K562 (cell line): ENCODE data around the gene LRRC4C. TPM values are rescaled to one million over a fixed set of nuclear protein-coding genes. Genes with fewer than 3 reads are reported as not detected.

Experiments
- ATAC-seq: fragments of 200-7000 bp; cut with Tn5 transposase; 3 replicates; pipeline ENCODE4 v1.9.1; 2020; ENCODE audit warnings: moderate library complexity
- BruUV-seq: library from RNA; stranded (reverse); fragments of 400-500 nt; replicated peaks from 2 replicates; lab custom pipeline; 2021; lab: Mats Ljungman, UMichigan
- CTCF ChIA-PET: fragments of 300-600 bp; formaldehyde crosslinking; extraction: SDS; loops from one replicate; lab custom pipeline; 2021; ENCODE audit warnings: low intra/inter-chr PET ratio; lab: Yijun Ruan, JAX
- POLR2A ChIA-PET: fragments of 300-600, 350-650 bp; sonication (Branson Sonifier 250); formaldehyde crosslinking; extraction: SDS; loops from one replicate; lab custom pipeline; 2021; ENCODE audit warnings: antibody characterized with exemption, inconsistent platforms; lab: Yijun Ruan, JAX
- DNase-seq, 4 experiments: peaks; one replicate each; pipeline versions ENCODE4 v3.0.0 to v3.0.0-alpha.2; 2011 to 2018; ENCODE audit warnings: low spot score in 3 of 4, mixed read lengths in 3 of 4; ENCODE audit errors: extremely low read depth in 1 of 4
- FAIRE-seq: peaks from 2 replicates; lab custom pipeline; 2011; peaks lifted over from hg19 to GRCh38; lab: Jason Lieb, UNC
- H2AFZ ChIP-seq: 2 replicates; pipeline ENCODE4 v1.6.0; 2011; ENCODE audit warnings: low read depth, low read length, control low read depth, inconsistent platforms
- H3K27ac ChIP-seq: fragments of 200-600 bp; 3 replicates; pipeline ENCODE4 v1.8.0; 2011; ENCODE audit warnings: low read depth, mild to moderate bottlenecking, control low read depth, inconsistent platforms, low read length, moderate library complexity, mixed read lengths; ENCODE audit errors: extremely low read depth
- H3K27me3 ChIP-seq, 2 experiments: fragments of 300-600 bp in 1 of 2; 2 replicates in 1 of 2; 3 replicates in 1 of 2; pipeline versions ENCODE4 v1.6.0 to v1.8.0; 2011; ENCODE audit warnings: inconsistent platforms in 2 of 2, low read length in 2 of 2, mild to moderate bottlenecking in 1 of 2, mixed read lengths in 1 of 2, moderate library complexity in 1 of 2; ENCODE audit not compliant: control insufficient read depth in 2 of 2, insufficient read depth in 2 of 2
- H3K36me3 ChIP-seq: fragments of 300-600 bp; 3 replicates; pipeline ENCODE4 v1.8.0; 2011; ENCODE audit warnings: mild to moderate bottlenecking, low read length, inconsistent platforms; ENCODE audit not compliant: control insufficient read depth, insufficient read depth
- H3K4me1 ChIP-seq, 2 experiments: fragments of 200-600 bp in 1 of 2; replicated peaks in 1 of 2; 2 replicates in 1 of 2; 3 replicates in 1 of 2; pipeline versions ENCODE4 v1.5.1 to v1.8.0; 2011; ENCODE audit warnings: inconsistent platforms in 2 of 2, low read length in 2 of 2, mild to moderate bottlenecking in 1 of 2, mixed read lengths in 1 of 2, moderate library complexity in 1 of 2; ENCODE audit not compliant: control insufficient read depth in 2 of 2, insufficient read depth in 2 of 2
- H3K4me2 ChIP-seq: 2 replicates; pipeline ENCODE4 v1.6.1; 2011; ENCODE audit warnings: low read length, control low read depth, inconsistent platforms, mixed read lengths; ENCODE audit not compliant: insufficient read depth
- H3K4me3 ChIP-seq: fragments of 200-600 bp; sonication (generic), shearing (Covaris generic); 2 replicates; pipeline ENCODE4 v1.5.1; 2016; ENCODE audit warnings: control low read depth, inconsistent platforms
- H3K79me2 ChIP-seq: fragments of 200-600 bp; 3 replicates; pipeline ENCODE4 v1.8.0; 2011; ENCODE audit warnings: low read length, inconsistent platforms; ENCODE audit not compliant: control insufficient read depth, insufficient read depth
- H3K9ac ChIP-seq, 2 experiments: 2 replicates each; pipeline versions ENCODE4 v1.6.0 to v1.6.1; 2011; ENCODE audit warnings: low read depth in 2 of 2, low read length in 2 of 2, control low read depth in 1 of 2, inconsistent platforms in 1 of 2, mild to moderate bottlenecking in 1 of 2, mixed read lengths in 1 of 2; ENCODE audit not compliant: insufficient read depth in 1 of 2
- H3K9me1 ChIP-seq: one replicate; pipeline ENCODE4 v1.6.0; 2011; ENCODE audit warnings: inconsistent platforms, mild to moderate bottlenecking, low read length, moderate library complexity; ENCODE audit not compliant: control insufficient read depth, insufficient read depth
- H3K9me3 ChIP-seq: replicated peaks from 2 replicates; pipeline ENCODE4 v1.5.1; 2011; ENCODE audit warnings: low read depth, low read length, inconsistent platforms; ENCODE audit not compliant: control insufficient read depth, insufficient read depth
- H4K20me1 ChIP-seq: replicated peaks from 2 replicates; pipeline ENCODE4 v1.6.1; 2011; ENCODE audit warnings: low read length, inconsistent platforms, mixed read lengths; ENCODE audit not compliant: control insufficient read depth, insufficient read depth
- ASH1L ChIP-seq: fragments of 450-650 bp; IDR thresholded peaks from 2 replicates; pipeline ENCODE4 v1.6.1; 2018; ENCODE audit warnings: borderline replicate concordance, mild to moderate bottlenecking, low read depth; ENCODE audit not compliant: partially characterized antibody
- CAMTA2 ChIP-seq: fragments of 250-450 bp; sonication (Bioruptor Pico); conservative IDR thresholded peaks from 2 replicates; pipeline ENCODE4 v1.5.1; 2022
- CHD4 ChIP-seq: fragments of 200-600 bp; sonication (generic); IDR thresholded peaks from 3 replicates; pipeline ENCODE4 v1.6.1; 2012; ENCODE audit warnings: low read depth, mild to moderate bottlenecking, mixed read lengths, low read length, inconsistent platforms; ENCODE audit not compliant: insufficient read depth, insufficient replicate concordance, poor library complexity, severe bottlenecking
- ELF1 ChIP-seq: fragments of 200-800 bp; sonication (Bioruptor generic); IDR thresholded peaks from 2 replicates; pipeline ENCODE4 v1.6.1; 2016; ENCODE audit warnings: missing genetic modification characterization, missing compliant biosample characterization
- HDAC1 ChIP-seq, 2 experiments: fragments of 450-650 bp; IDR thresholded peaks; 2 replicates each; pipeline ENCODE4 v1.6.1; 2016 to 2017; ENCODE audit warnings: inconsistent platforms in 1 of 2, mild to moderate bottlenecking in 1 of 2, moderate library complexity in 1 of 2
- HDAC3 ChIP-seq: fragments of 450-650 bp; IDR thresholded peaks from 2 replicates; pipeline ENCODE4 v1.6.1; 2018; ENCODE audit warnings: borderline replicate concordance, mild to moderate bottlenecking, moderate library complexity; ENCODE audit not compliant: partially characterized antibody
- MAFG ChIP-seq: fragments of 450-650 bp; conservative IDR thresholded peaks from 2 replicates; pipeline ENCODE4 v1.6.1; 2016; ENCODE audit warnings: missing genetic modification characterization, missing compliant biosample characterization
- PHB2 ChIP-seq: fragments of 450-650 bp; IDR thresholded peaks from 2 replicates; pipeline ENCODE4 v1.6.1; 2017; ENCODE audit warnings: low read depth
- POU5F1 ChIP-seq: fragments of 150-350 bp; IDR thresholded peaks from 2 replicates; pipeline ENCODE4 v1.6.1; 2014; ENCODE audit warnings: borderline replicate concordance, low read length, low read depth, mild to moderate bottlenecking; ENCODE audit not compliant: partially characterized antibody
- RAD21 ChIP-seq, 2 experiments: fragments of 250-450 bp in 1 of 2; fragments of 450-650 bp in 1 of 2; sonication (Bioruptor Pico) in 1 of 2; formaldehyde crosslinking in 1 of 2; IDR thresholded peaks in 1 of 2; conservative IDR thresholded peaks in 1 of 2; 2 replicates each; pipeline versions ENCODE4 v1.4.0 to v1.8.0; 2020 to 2022; ENCODE audit warnings: mild to moderate bottlenecking in 2 of 2, moderate library complexity in 1 of 2
- SPI1 ChIP-seq: IDR thresholded peaks from 2 replicates; pipeline ENCODE4 v1.6.1; 2011; ENCODE audit warnings: low read depth, low read length, control low read depth, borderline replicate concordance
- SRSF7 ChIP-seq: fragments of 200-400 bp; formaldehyde crosslinking; optimal IDR thresholded peaks from 2 replicates; pipeline ENCODE3; 2017; ENCODE audit warnings: mild to moderate bottlenecking, low read depth, low read length
- STAT5A ChIP-seq: IDR thresholded peaks from 2 replicates; pipeline ENCODE4 v1.6.1; 2012; ENCODE audit warnings: low read length, inconsistent platforms, borderline replicate concordance
- TBP ChIP-seq: optimal IDR thresholded peaks from 2 replicates; pipeline ENCODE3; 2011; ENCODE audit warnings: low read depth, low read length, improper control_type of control experiment
- USF1 ChIP-seq: sonication (generic); formaldehyde crosslinking; IDR thresholded peaks from 2 replicates; pipeline ENCODE4 v1.9.0; 2022; ENCODE audit warnings: mild to moderate bottlenecking, missing genetic modification reagents
- ZNF316 ChIP-seq: fragments of 450-650 bp; IDR thresholded peaks from 2 replicates; pipeline ENCODE4 v1.6.1; 2016
- ZNF518B ChIP-seq: fragments of 250-450 bp; sonication (Bioruptor Pico); IDR thresholded peaks from 2 replicates; pipeline ENCODE4 v1.5.0; 2021; ENCODE audit warnings: mild to moderate bottlenecking, moderate library complexity
- WGBS: fragments of 100-300 bp; shearing (Covaris generic); methylation state at CpG from one replicate; pipeline ENCODE4 v1.1.6; 2016; ENCODE audit warnings: low coverage, mixed read lengths; ENCODE audit not compliant: insufficient coverage; ENCODE audit errors: missing lambda C conversion rate; 5-methylcytosine and 5-hydroxymethylcytosine counted together
- in situ Hi-C: fragments of 300-500 bp; cut with MboI; formaldehyde crosslinking; loops from 4 replicates; pipeline ENCODE4 v1.15.0; 2018; ENCODE audit warnings: inconsistent platforms, mixed read lengths
- intact Hi-C: fragments of 100-400 bp; cut with micrococcal nuclease; formaldehyde crosslinking; loops from 2 replicates; pipeline ENCODE4 v1.14.2; 2022
- polyA plus RNA-seq, 8 experiments: library from polyadenylated mRNA; depleted of rRNA in 4 of 8; stranded (reverse) in 5 of 8; unstranded in 3 of 8; fragments of >200 nt; fragmentation: Nextera tagmentation in 2 of 8; fragmentation: Illumina TruSeq in 1 of 8; extraction: Ambion mirVana in 2 of 8; extraction: Trizol in 1 of 8; gene quantifications; 2 replicates each; pipeline versions ENCODE4 v1.2.1 to v1.2.3, GENCODE V29; 2011 to 2014; ENCODE audit warnings: inconsistent platforms in 1 of 8, missing spikeins in 1 of 8
- total RNA-seq, 7 experiments: library from RNA; depleted of rRNA in 6 of 7; stranded (reverse); fragments of >200 nt in 6 of 7; fragmentation: Illumina TruSeq in 2 of 7; extraction: Trizol in 2 of 7; gene quantifications; 2 replicates each; pipeline versions ENCODE4 v1.2.1 to v1.2.3, GENCODE V29; 2011 to 2021; ENCODE audit warnings: low replicate concordance in 1 of 7
- TF ChIP-seq, protein P1 (sequence below): sonication (generic); formaldehyde crosslinking; IDR thresholded peaks from 2 replicates; pipeline ENCODE4 v1.8.0; 2023; ENCODE audit warnings: mild to moderate bottlenecking, missing genetic modification reagents

Gene LRRC4C
- total and polyA plus RNA-seq, 9 of the 15 experiments (the other 6 are each of a cell fraction or from before 2014, with no cell fraction given), result not detected

DNA sequence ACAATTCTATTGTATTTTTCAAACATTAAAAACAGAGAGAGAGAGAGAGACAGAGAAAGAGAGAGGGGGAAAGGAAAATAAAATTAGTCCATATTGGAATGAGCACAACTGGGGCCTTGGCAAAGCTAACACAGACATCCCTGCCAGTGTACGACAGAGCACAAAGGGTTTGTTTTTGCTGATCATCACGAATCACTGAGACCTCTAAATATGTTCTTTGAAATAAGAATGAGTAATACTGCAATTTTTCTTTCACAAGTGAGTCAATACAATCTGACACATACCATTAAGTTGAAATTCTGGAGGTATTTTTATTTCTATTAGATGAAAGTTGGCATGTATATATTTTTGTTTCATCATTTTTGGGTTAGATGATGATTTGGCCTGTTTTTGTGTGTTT is 27.0 kb upstream of the LRRC4C start (continued):
- TF ChIP-seq SRSF7, result no peak
- no peak for TF ChIP-seq STAT5A
- no peak for TF ChIP-seq PHB2
- no peak for TF ChIP-seq RAD21 (CRISPR knock-in tag; conservative IDR thresholded peaks at IDR 0.05 in 1 of 2, IDR thresholded peaks at IDR 0.05 in 1 of 2)
- TF ChIP-seq ZNF316, result no peak
- TF ChIP-seq, protein P1, sequence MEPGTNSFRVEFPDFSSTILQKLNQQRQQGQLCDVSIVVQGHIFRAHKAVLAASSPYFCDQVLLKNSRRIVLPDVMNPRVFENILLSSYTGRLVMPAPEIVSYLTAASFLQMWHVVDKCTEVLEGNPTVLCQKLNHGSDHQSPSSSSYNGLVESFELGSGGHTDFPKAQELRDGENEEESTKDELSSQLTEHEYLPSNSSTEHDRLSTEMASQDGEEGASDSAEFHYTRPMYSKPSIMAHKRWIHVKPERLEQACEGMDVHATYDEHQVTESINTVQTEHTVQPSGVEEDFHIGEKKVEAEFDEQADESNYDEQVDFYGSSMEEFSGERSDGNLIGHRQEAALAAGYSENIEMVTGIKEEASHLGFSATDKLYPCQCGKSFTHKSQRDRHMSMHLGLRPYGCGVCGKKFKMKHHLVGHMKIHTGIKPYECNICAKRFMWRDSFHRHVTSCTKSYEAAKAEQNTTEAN (CRISPR knock-in tag), result no peak
- TF ChIP-seq, all 486 proteins: peak for 0

GRCh38 chr11:41483956-41484355 is 24.5 kb upstream of the LRRC4C start:
- no peaks in the 10 kb centered on the region for H3K27me3 ChIP-seq
- no peaks in the 10 kb centered on the region for H3K9me1 ChIP-seq
- no peaks in the 10 kb centered on the region for H3K36me3 ChIP-seq
- no peaks in the 10 kb centered on the region for H4K20me1 ChIP-seq
- ChIA-PET CTCF (no interaction called here), POLR2A (no interaction called here)
- H3K4me1 ChIP-seq, result no peaks in the 10 kb centered on the region
- H3K79me2 ChIP-seq, result no peaks in the 10 kb centered on the region
- 0% methylated on average over 3 of the region's 3 CpGs for WGBS
- intact Hi-C loops (no loop called here), in situ Hi-C loops (no loop called here)
- H3K4me3 ChIP-seq, result no peak overlapping the region
- no peak overlapping the region for H3K4me2 ChIP-seq
- H3K27ac ChIP-seq, result no peak overlapping the region
- FAIRE-seq (no peak), ATAC-seq (no peak), DNase-seq (no peak)
- H3K9me3 ChIP-seq, result 0 out of 2 replicates have a peak, but pooled peaks cover 2% of the 10 kb centered on the region
- H2AFZ ChIP-seq, result no peak overlapping the region
- no TSS peak for BruUV-seq
- no peak overlapping the region for H3K9ac ChIP-seq
- TF ChIP-seq SPI1 (no peak), CHD4 (no peak), ASH1L (no peak), MAFG (no peak), CAMTA2 (CRISPR knock-in tag) (no peak), USF1 (CRISPR knock-in tag) (no peak), ELF1 (no peak), HDAC1 (IDR thresholded peaks at IDR 0.05) (no peak), ZNF518B (CRISPR knock-in tag) (no peak), TBP (no peak), HDAC3 (no peak), POU5F1 (no peak)
